Left colon (tissue), 2 donors: ENCODE measurements around the gene CENPM. TPM values are rescaled to one million over a fixed set of nuclear protein-coding genes. Genes with fewer than 3 reads are reported as not detected.

ENCODE experiments used
- ATAC-seq: fragments of 200-7000 bp; cut with Tn5 transposase; one replicate; pipeline ENCODE4 v1.9.1; 2020; ENCODE audit warnings: mild to moderate bottlenecking, moderate library complexity
- DNase-seq, 2 donors: peaks; one replicate each; pipeline ENCODE4 v3.0.0-alpha.2; 2020
- intact Hi-C, 2 donors: fragments of 100-400 bp; cut with DNase I in 1 of 2; cut with micrococcal nuclease in 1 of 2; formaldehyde crosslinking; loops; one replicate each; pipeline versions ENCODE4 v1.11.2 to v1.14.0; 2022; cut with DNase I, micrococcal nuclease
- total RNA-seq, 2 donors: library from RNA; stranded (reverse); fragmentation: NEBNext Ultra II Directional; extraction: Animal tissue kit (Norgen Biotek cat#: 25700); gene quantifications; one replicate each; pipeline ENCODE4 v1.2.1, GENCODE V29; 2021
- donor health status: DM: no; HTN: no; CAD: no.
- donor health status: DM: yes; HTN: yes; CAD: no.

Gene CENPM
- total RNA-seq, 2 donors from 2014 or later, result 7.5 to 16.4 TPM

DNA sequence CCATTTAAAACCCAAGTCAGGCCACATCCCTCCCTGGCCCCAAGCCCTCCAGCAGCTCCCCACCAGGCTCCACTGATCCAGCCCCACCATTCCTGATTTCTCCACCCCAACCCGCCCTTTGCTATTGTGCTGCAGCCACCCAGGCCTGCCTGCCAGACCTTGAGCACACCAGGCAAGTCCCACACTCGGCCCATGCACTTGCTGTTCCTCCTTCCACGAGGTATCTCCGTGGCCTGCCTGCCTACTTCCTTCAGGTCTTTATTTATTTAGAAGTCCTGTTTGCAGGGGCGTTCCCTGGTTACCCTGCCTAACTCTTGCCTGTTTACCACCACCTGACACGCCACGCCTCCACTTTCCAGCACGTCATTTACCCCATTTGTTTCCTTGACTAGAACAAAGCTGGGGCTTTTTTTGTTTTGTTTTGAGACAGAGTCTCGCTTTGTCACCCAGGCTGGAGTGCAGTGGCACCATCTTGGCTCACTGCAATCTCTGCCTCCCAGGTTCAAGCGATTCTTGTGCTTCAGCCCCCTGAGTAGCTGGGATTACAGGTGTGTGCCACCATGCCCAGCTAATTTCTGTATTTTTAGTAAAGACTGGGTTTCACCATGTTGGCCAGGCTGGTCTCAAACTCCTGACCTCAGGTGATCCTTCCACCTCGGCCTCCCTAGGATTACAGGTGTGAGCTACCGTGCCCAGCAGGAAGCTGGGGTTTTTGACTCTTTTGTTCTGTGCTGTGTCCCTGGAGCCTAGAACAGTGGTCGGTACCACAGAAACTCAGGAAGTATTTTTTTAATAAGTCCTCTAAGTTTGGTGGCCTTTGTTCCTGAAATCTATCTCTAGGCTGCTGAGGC lies 6.7 kb downstream of the CENPM start:
- ATAC-seq, result peak; percentile 80
- intact Hi-C loops, result loop anchor here in 1 of 2 donors (5.0 to 10.0 kb wide), 2 partner anchors 135 to 243 kb away; partner anchors contain the start of genes CCDC134 and MEI1
- peak; percentile 91 to 94 for DNase-seq

GRCh38 chr22:41936894-41937169 lies 10.1 kb downstream of the CENPM start:
- no peak for DNase-seq
- ATAC-seq, result no peak
- intact Hi-C loops, result no loop called here

GRCh38 chr22:41935509-41935908 lies 11.4 kb downstream of the CENPM start:
- intact Hi-C loops, result no loop called here
- ATAC-seq, result no peak
- DNase-seq, result no peak

- intact Hi-C loops, result no loop called here
- DNase-seq (peak in 1 of 2 donors; percentile 4), ATAC-seq (no peak)
Measured at GRCh38 chr22:41935015-41935351, 12.0 kb downstream of the CENPM start.

DNA sequence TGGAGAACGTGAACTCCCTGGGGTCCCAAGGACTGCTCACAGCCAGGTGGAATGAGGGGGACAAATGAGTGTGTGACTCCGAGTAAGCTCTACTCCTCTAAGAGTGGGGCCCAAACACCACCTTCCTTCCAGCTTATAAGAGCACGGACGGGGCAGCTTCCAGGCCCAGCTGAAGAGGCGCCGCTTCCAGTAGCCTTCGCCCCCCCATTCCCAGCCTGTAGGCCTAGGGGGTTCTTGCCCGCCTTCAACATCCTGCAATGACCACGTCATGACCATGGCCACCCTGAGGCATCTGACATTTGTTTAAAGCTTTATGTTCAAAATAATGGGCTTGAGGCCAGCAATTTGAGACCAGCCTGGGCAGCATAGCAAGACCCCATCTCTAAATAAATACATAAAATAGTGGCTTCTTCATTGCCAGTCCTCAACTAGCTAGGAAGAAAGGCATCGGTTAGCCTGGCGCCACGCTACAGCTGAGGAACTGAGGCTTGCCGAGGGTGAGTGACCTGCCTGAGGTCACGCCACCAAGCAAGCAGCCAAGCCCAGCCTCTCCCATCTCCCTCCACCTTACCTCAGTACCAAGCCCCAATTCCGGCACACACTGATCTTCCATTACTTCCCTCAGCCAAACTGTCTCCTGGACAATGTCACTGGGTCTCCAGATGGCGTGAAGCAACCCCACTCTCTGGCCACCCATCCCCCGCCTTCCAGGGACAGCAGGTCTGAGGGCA lies 12.5 kb downstream of the CENPM start:
- DNase-seq (peak in 1 of 2 donors; percentile 4), ATAC-seq (no peak)
- intact Hi-C loops, result no loop called here

DNA sequence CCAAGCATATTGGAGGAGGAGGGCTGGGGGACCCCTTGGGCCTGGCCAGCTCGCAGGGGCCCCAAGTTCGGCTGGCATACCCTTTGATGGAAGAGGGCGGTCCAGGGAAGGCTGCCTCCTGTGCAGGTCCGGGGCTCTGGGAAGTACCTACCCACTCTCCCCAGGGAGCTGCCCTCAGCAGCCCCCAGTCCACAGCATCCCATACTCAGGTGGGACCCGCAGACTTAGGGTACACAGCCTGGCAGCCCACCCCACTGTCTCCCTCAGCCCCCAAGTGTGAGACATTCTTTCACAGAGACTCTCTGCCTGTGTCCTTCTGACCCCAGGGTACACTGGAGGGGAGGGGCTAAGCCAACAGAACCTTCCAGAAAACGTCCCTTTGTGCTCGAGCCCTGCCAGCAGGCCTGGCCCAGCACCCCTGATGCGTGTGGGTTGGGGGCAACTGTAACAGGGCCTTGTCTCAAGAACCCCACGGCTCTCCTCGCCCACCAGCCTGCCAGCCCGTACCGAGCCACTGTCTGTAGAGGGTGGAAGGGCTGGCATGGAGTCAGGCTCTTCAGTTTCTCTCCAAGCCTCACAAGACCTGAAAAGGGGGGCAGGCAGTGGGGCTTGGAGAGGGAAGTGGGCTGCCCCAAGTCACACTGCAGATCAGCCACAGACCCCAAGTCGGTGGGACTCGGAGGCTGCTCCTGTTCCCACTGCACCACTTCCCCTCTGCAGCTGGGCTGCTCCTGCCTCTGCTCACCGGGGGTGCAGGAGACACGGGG lies 13.4 kb downstream of the CENPM start:
- ATAC-seq, result no peak
- intact Hi-C loops, result no loop called here

DNA sequence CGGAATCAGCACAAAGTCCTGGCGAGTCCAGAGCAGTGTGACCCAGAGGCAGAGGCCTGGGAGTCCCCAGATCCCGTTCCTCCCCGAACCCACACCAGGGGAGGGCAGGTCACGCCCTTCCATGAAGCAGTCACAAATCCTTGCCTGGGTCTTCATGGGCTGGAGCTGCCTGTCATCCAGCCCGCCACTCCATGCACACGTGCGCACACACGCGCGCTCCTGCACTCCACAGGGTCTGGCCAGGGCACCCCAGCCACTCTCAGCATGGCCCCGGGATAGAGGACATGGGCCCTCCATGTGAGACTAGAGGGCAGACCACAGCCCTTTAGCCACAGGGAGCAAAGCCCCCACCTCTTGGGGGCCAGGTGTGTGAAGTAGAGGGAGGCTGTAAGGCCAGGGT lies 14.6 kb downstream of the CENPM start:
- peak in 1 of 2 donors; percentile 2 for DNase-seq
- intact Hi-C loops, result no loop called here
- no peak for ATAC-seq

More for the DNA sequence above, 13.4 kb downstream of the CENPM start:
- DNase-seq, result peak in 1 of 2 donors; percentile 6

DNA sequence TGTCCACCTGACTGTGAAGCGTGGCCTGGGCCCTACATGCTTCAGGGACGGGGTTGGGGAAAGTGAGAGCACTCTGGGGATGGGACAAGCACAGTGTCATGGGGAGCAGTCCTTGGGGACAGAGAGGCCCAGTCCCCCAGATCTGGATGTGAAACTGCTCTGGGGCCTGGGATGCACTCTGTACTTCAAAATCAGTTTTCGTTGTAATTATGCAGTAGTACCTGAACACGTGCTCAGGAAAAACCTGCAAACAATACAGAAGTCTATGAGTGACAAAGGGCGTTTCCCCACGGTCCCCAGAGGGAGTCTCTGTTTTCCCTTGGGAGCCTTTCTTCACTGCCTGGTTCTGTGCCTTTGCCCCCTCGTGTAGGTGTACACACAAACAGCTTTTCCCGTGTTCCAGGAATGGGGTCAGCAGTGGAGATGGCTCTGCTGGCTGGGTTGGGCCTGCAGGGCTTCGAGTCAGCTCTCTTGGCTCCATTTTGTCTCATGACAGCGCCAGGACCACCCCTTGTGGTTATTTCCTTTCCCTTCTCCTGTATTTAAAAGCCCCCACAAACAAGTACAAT lies 15.2 kb downstream of the CENPM start:
- DNase-seq (peak in 1 of 2 donors; percentile 6), ATAC-seq (no peak)
- intact Hi-C loops, result no loop called here

DNA sequence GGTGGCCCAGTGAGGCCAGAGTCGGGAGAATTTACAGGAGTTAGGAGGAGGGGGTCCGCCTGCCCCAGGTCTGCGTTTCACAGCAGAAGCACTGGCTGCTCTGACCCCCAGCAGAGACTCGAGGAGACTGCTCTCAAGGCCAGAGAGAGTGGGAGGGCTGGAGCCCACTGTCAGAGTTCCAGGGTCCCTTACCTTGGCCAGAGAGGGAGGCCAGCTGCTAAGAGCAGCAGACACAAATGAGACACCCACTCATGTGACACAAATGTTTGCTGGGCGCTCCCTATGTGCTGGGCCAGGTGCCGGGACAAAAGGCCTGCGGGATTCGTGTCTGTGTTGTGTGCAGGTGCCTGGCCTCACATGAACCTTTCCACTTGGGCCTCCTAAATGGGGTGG lies 17.5 kb downstream of the CENPM start:
- intact Hi-C loops, result no loop called here
- no peak for ATAC-seq
- DNase-seq, result no peak

DNA sequence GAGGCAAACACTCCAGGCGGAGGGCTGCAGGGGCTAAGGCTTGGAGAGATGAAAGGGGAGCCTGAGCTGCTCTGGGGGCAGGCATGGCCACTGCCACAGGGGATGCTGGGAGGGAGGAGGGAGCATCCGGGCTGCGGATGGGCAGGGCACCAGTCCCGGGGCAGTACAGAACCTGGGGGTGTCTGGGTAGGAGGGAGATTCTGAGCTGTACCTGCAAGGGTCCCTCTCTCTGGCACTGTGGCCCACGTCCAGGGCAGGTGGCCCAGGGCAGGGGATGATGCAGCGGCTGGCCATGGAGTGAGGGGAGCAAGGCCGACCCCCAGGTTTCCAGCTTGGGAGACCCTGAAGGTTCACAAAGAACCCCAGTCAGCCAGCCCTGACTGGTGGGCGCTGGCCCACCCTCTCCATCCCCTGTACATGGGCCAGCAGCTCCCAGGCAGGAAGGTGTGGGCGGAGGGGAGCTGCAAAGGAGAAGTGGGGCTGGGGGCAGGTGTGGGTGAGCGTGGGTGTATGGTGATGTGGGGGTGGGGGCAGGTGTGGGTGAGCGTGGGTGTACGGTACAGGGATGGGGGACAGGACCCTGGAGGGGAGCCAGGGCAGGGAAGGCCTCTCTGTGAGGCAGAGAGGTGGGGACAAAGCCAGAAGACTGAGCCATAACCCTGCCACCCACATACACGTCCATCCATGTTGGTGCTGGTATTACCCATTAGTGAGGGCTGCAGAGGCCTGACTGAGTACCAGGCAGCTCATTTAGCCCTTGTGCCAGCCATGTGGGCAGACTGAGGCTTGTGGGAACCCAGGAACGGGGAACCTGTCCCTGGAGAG lies 18.1 kb downstream of the CENPM start:
- no peak for ATAC-seq
- DNase-seq, result no peak
- intact Hi-C loops, result no loop called here

DNA sequence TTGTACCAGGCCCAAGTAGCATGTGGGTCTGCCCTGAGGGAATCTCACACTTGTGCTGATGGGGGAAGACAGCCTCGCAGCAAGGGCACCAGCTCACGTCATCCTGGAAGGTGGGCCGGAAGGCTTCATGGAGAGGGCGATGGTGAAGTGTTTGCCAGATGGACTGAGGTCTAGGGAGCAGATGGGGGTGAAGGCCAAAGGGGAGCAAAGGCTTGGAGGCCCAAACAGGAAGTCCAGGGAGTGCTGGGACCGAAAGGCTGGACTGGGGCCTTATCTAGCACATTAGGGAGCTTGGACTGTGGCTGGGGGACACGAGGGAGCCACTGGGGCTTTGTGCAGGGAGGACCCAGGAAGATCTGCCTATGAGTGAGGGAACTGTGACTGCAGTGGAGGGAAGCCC lies 19.1 kb downstream of the CENPM start:
- intact Hi-C loops, result no loop called here
- no peak for ATAC-seq
- DNase-seq, result no peak

DNA sequence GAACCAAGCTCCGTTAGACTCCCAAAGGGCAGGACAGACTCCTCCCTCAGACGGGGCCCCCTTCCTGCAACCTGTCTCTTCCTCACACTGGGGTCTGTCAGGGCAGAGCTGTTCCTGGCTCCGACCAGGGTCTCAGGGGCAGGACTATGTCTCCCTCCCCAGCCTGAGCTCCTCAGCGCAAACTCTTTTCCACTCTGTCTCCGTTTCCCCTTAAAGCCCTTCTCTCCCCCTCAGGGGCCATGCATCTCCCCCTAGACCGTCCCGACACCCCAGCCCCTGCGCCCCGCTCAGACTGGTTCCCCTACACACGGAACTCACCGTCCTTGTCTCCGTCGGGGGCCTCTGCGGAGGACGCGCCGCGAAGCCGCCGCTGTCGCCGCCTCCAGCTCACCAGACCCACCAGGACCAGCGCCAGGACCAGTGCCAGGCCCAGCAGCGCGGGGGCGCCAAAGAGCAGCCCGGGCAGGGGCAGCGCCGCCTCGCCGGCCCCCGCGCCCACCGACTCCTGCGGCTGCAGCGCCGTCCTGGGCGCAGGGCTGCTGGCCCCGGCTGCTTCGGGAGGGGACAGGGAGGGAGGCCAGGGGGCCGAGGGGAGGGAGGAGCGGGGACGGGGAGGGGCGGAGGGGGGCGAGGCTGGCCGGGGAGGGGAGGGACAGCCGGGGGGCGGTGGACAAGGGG lies 21.0 kb downstream of the CENPM start:
- ATAC-seq, result peak; percentile 88
- peak; percentile 61 to 83 for DNase-seq
- intact Hi-C loops, result no loop called here

- DNase-seq (no peak), ATAC-seq (no peak)
- intact Hi-C loops, result no loop called here
Measured at GRCh38 chr22:41923595-41924276, 23.2 kb downstream of the CENPM start.

GRCh38 chr22:41922940-41923594 lies 23.9 kb downstream of the CENPM start:
- ATAC-seq, result no peak
- intact Hi-C loops, result no loop called here

DNA sequence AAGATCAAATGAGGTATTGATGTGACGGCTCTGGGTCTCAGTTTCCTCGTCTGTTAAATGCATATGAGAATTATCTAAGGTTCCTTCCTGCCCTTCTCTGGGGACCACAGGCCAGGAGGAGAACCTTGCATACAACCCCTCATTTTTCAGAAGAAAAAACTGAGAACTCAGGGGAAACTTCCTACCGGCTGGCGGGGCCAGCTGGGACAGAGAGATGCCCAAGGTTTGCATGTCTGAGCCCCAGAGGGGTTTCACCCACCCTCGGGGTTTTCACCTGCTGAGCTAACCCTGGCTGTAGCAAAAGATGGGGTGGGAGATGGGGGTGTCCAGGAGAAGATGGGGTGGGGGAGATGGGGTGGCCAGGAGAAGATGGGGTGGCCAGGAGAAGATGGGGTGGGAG lies 24.6 kb downstream of the CENPM start:
- intact Hi-C loops, result no loop called here
- DNase-seq, result no peak
- ATAC-seq, result no peak

More at GRCh38 chr22:41922940-41923594, 23.9 kb downstream of the CENPM start:
- no peak for DNase-seq

- DNase-seq (no peak), ATAC-seq (no peak)
- intact Hi-C loops, result no loop called here
Measured at GRCh38 chr22:41920271-41920976, 26.5 kb downstream of the CENPM start.
